Measurements from ENCODE around the gene ZFP91. TPM values are rescaled to one million over a fixed set of nuclear protein-coding genes. Genes with fewer than 3 reads are reported as not detected.

Gene ZFP91
- polyA plus RNA-seq, 1 of the 3 experiments (the other 2 are of a cell fraction), result 12.2 TPM

- TF ChIP-seq MXI1 (IDR thresholded peaks at IDR 0.05; ENCODE audit: low read depth, low read length) (no peak), ELF1 (IDR thresholded peaks at IDR 0.05) (peak; percentile 54; the same call in 1 of the 2 replicates), PBX3 (IDR thresholded peaks at IDR 0.05) (peak; percentile 59), RAD21 (IDR thresholded peaks at IDR 0.05; ENCODE audit: low read length) (no peak), USF2 (IDR thresholded peaks at IDR 0.05; ENCODE audit: borderline replicate concordance, low read depth, low read length) (no peak), SIN3A (IDR thresholded peaks at IDR 0.05; ENCODE audit: borderline replicate concordance, low read depth, low read length) (no peak), RXRA (IDR thresholded peaks at IDR 0.05; ENCODE audit: borderline replicate concordance, low read depth) (peak; percentile 39; the same call in 1 of the 2 replicates), MAX (IDR thresholded peaks at IDR 0.05; ENCODE audit: low read depth) (peak; percentile 24; the same call in 1 of the 2 replicates), TAF1 (IDR thresholded peaks at IDR 0.05; ENCODE audit: borderline replicate concordance, low read depth, low read length) (0 out of 2 replicates have a peak, but pooled peaks have one; percentile 15), GABPA (IDR thresholded peaks at IDR 0.05; ENCODE audit: low read depth) (no peak; the same call in 1 of the 2 replicates), EP300 (IDR thresholded peaks at IDR 0.05; ENCODE audit: borderline replicate concordance in 1 of 2, low read depth in 1 of 2, low read length in 1 of 2) (peak in 1 of 2 experiments; percentile 65; a peak in 2 of 4 replicates), YY1 (IDR thresholded peaks at IDR 0.05; ENCODE audit: low read depth) (no peak), EZH2phosphoT487 (IDR thresholded peaks at IDR 0.05; ENCODE audit: borderline replicate concordance, low read depth) (no peak)
- TF ChIP-seq, protein P1, sequence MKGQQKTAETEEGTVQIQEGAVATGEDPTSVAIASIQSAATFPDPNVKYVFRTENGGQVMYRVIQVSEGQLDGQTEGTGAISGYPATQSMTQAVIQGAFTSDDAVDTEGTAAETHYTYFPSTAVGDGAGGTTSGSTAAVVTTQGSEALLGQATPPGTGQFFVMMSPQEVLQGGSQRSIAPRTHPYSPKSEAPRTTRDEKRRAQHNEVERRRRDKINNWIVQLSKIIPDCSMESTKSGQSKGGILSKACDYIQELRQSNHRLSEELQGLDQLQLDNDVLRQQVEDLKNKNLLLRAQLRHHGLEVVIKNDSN (IDR thresholded peaks at IDR 0.05; ENCODE audit: borderline replicate concordance, low read depth), result no peak
Measured at GRCh38 chr11:58573451-58574104, 5.3 kb upstream of the ZFP91 start (continued).

GRCh38 chr11:58574881-58575280 is 4.0 kb upstream of the ZFP91 start:
- Histone ChIP-seq H3K4me2 (peak overlapping the region; percentile 63), H3K4me3 (ENCODE audit: low read depth in 2 of 2, low read length in 1 of 2) (0 out of 4 replicates have a peak overlapping the region, but pooled peaks of 1 of the 2 experiments have one; percentile 2), H3K27me3 (ENCODE audit: insufficient read depth) (no peaks in the 10 kb centered on the region), H3K4me1 (ENCODE audit: control insufficient read depth in 1 of 2, insufficient read depth in 2 of 2, low read depth in 1 of 2, low read length in 1 of 2) (peaks cover 10 to 37% of the 10 kb centered on the region in 2 experiments), H2AFZ (ENCODE audit: low read depth) (no peak overlapping the region), H3K79me2 (ENCODE audit: insufficient read depth) (peaks cover 26% of the 10 kb centered on the region), H3K27ac (ENCODE audit: low read depth in 2 of 2, low read length in 1 of 2) (peak overlapping the region; percentile 74 to 100; a peak in 3 of 4 replicates), H3K9ac (no peak overlapping the region), H3K9me2 (no peaks in the 10 kb centered on the region), H3K36me3 (replicated peaks in 1 of 2; ENCODE audit: control insufficient read depth in 1 of 2, insufficient read depth in 2 of 2, low read length in 1 of 2) (no peaks in the 10 kb centered on the region), H3K9me3 (no peaks in the 10 kb centered on the region), H4K20me1 (ENCODE audit: insufficient read depth) (no peaks in the 10 kb centered on the region), H3F3A (replicated peaks; ENCODE audit: insufficient read depth) (peaks cover 52% of the 10 kb centered on the region)
- DNase-seq, result no peak
- ChIA-PET CTCF (no interaction called here), POLR2A (no interaction called here)
- TF ChIP-seq FOSL2 (IDR thresholded peaks at IDR 0.05; ENCODE audit: borderline replicate concordance, low read depth) (peak; percentile 52; the same call in 1 of the 2 replicates), FOXJ3 (CRISPR knock-in tag; IDR thresholded peaks at IDR 0.05) (no peak), JUND (IDR thresholded peaks at IDR 0.05) (peak; percentile 41), RAD21 (IDR thresholded peaks at IDR 0.05; ENCODE audit: low read length) (no peak), RFX5 (IDR thresholded peaks at IDR 0.05; ENCODE audit: low read length) (no peak), EP300 (IDR thresholded peaks at IDR 0.05; ENCODE audit: borderline replicate concordance in 1 of 2, low read depth in 1 of 2, low read length in 1 of 2) (peak in 1 of 2 experiments; percentile 42; a peak in 1 of 4 replicates), EZH2phosphoT487 (IDR thresholded peaks at IDR 0.05; ENCODE audit: borderline replicate concordance, low read depth) (no peak), ZBTB33 (IDR thresholded peaks at IDR 0.05; ENCODE audit: borderline replicate concordance, low read depth) (peak; percentile 11; the same call in 1 of the 2 replicates), TCF12 (IDR thresholded peaks at IDR 0.05) (peak; percentile 74), MAX (IDR thresholded peaks at IDR 0.05; ENCODE audit: low read depth) (no peak)
- TF ChIP-seq, protein P2, sequence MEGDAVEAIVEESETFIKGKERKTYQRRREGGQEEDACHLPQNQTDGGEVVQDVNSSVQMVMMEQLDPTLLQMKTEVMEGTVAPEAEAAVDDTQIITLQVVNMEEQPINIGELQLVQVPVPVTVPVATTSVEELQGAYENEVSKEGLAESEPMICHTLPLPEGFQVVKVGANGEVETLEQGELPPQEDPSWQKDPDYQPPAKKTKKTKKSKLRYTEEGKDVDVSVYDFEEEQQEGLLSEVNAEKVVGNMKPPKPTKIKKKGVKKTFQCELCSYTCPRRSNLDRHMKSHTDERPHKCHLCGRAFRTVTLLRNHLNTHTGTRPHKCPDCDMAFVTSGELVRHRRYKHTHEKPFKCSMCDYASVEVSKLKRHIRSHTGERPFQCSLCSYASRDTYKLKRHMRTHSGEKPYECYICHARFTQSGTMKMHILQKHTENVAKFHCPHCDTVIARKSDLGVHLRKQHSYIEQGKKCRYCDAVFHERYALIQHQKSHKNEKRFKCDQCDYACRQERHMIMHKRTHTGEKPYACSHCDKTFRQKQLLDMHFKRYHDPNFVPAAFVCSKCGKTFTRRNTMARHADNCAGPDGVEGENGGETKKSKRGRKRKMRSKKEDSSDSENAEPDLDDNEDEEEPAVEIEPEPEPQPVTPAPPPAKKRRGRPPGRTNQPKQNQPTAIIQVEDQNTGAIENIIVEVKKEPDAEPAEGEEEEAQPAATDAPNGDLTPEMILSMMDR (IDR thresholded peaks at IDR 0.05), result no peak
- TF ChIP-seq, protein P3, sequence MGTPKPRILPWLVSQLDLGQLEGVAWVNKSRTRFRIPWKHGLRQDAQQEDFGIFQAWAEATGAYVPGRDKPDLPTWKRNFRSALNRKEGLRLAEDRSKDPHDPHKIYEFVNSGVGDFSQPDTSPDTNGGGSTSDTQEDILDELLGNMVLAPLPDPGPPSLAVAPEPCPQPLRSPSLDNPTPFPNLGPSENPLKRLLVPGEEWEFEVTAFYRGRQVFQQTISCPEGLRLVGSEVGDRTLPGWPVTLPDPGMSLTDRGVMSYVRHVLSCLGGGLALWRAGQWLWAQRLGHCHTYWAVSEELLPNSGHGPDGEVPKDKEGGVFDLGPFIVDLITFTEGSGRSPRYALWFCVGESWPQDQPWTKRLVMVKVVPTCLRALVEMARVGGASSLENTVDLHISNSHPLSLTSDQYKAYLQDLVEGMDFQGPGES (IDR thresholded peaks at IDR 0.05; ENCODE audit: low read depth, low read length), result no peak
